ENCODE results near the gene AIG1.

DNA sequence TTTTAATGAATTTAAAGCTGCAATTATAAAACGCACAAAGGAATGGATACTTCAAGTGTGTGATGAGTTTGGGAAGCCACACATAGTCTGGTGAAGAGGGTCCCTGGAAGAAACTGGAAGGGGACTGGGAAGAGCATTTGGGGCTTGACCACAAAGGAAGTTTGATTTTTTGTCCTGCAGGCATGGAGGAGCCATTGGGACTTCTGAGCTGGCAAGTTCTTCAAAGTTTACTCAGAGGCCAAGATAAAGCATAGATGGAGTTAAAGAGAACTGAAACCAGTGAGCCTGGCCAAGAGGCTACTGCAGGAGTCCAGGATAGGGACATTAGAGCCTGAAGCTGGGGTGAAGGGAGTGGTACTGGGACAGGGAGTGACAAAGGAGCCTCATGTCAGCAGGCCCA is 95.0 kb downstream of the AIG1 start:
- TF ChIP-seq, protein P1, sequence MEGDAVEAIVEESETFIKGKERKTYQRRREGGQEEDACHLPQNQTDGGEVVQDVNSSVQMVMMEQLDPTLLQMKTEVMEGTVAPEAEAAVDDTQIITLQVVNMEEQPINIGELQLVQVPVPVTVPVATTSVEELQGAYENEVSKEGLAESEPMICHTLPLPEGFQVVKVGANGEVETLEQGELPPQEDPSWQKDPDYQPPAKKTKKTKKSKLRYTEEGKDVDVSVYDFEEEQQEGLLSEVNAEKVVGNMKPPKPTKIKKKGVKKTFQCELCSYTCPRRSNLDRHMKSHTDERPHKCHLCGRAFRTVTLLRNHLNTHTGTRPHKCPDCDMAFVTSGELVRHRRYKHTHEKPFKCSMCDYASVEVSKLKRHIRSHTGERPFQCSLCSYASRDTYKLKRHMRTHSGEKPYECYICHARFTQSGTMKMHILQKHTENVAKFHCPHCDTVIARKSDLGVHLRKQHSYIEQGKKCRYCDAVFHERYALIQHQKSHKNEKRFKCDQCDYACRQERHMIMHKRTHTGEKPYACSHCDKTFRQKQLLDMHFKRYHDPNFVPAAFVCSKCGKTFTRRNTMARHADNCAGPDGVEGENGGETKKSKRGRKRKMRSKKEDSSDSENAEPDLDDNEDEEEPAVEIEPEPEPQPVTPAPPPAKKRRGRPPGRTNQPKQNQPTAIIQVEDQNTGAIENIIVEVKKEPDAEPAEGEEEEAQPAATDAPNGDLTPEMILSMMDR (IDR thresholded peaks at IDR 0.05; ENCODE audit: low read length): no peak
- no peak for TF ChIP-seq EZH2 (IDR thresholded peaks at IDR 0.05; ENCODE audit: borderline replicate concordance, low read length)

All from OCI-LY1 (cell line).